IMR-90 (cell line): ENCODE data around the gene TVP23C. TPM values are rescaled to one million over a fixed set of nuclear protein-coding genes. Genes with fewer than 3 reads are reported as not detected.

Experiments
- ATAC-seq: fragments of 200-7000 bp; cut with Tn5 transposase; 2 replicates; pipeline ENCODE4 v1.9.1; 2020; ENCODE audit warnings: low read depth, mild to moderate bottlenecking, moderate library complexity
- BruUV-seq: library from RNA; stranded (reverse); fragments of 400-500 nt; replicated peaks from 2 replicates; lab custom pipeline; 2021; lab: Mats Ljungman, UMichigan
- CTCF ChIA-PET: fragments of 300-600 bp; formaldehyde crosslinking; extraction: SDS; loops from one replicate; lab custom pipeline; 2021; ENCODE audit warnings: antibody characterized with exemption; lab: Yijun Ruan, JAX
- POLR2A ChIA-PET: fragments of 300-600 bp; sonication (Branson Sonifier 250); formaldehyde crosslinking; loops from one replicate; lab custom pipeline; 2022; ENCODE audit warnings: antibody characterized with exemption; ENCODE audit not compliant: unreplicated experiment; lab: Charles Lee
- DNase-seq: peaks from one replicate; pipeline ENCODE4 v3.0.0; 2013
- H2AFZ ChIP-seq: replicated peaks from 2 replicates; pipeline ENCODE3; 2013; ENCODE audit warnings: low read length, mild to moderate bottlenecking; ENCODE audit not compliant: poor library complexity
- H2AK5ac ChIP-seq: 2 replicates; pipeline ENCODE4 v1.6.1; 2013; ENCODE audit warnings: low read depth, low read length, inconsistent platforms
- H2AK9ac ChIP-seq: replicated peaks from 2 replicates; pipeline ENCODE3; 2013; ENCODE audit warnings: mild to moderate bottlenecking, low read depth, low read length, moderate library complexity; ENCODE audit not compliant: poor library complexity
- H2BK120ac ChIP-seq: 2 replicates; pipeline ENCODE4 v1.6.1; 2013; ENCODE audit warnings: low read depth, low read length, inconsistent platforms
- H2BK15ac ChIP-seq: 3 replicates; pipeline ENCODE4 v1.6.1; 2013; ENCODE audit warnings: low read depth, low read length, inconsistent platforms
- H2BK20ac ChIP-seq: 2 replicates; pipeline ENCODE4 v1.6.1; 2013; ENCODE audit warnings: low read depth, mild to moderate bottlenecking, inconsistent platforms, low read length, moderate library complexity
- H2BK5ac ChIP-seq: 2 replicates; pipeline ENCODE4 v1.6.1; 2013; ENCODE audit warnings: mild to moderate bottlenecking, low read depth, low read length, inconsistent platforms; ENCODE audit not compliant: poor library complexity, severe bottlenecking
- H3K14ac ChIP-seq: replicated peaks from 2 replicates; pipeline ENCODE4 v1.6.1; 2013; ENCODE audit warnings: low read depth, low read length, inconsistent platforms
- H3K18ac ChIP-seq: 2 replicates; pipeline ENCODE4 v1.6.1; 2013; ENCODE audit warnings: low read depth, low read length, control low read depth
- H3K23ac ChIP-seq: 2 replicates; pipeline ENCODE4 v1.6.1; 2013; ENCODE audit warnings: low read depth, low read length, inconsistent platforms
- H3K27ac ChIP-seq: 2 replicates; pipeline ENCODE4 v1.5.1; 2013; ENCODE audit warnings: mild to moderate bottlenecking, control low read depth, low read length; ENCODE audit not compliant: insufficient read depth
- H3K27me3 ChIP-seq: 2 replicates; pipeline ENCODE4 v1.6.1; 2013; ENCODE audit warnings: low read length; ENCODE audit not compliant: control insufficient read depth, insufficient read depth
- H3K36me3 ChIP-seq: 2 replicates; pipeline ENCODE4 v1.6.1; 2013; ENCODE audit warnings: low read length, mixed read lengths; ENCODE audit not compliant: control insufficient read depth, insufficient read depth
- H3K4ac ChIP-seq: 2 replicates; pipeline ENCODE4 v1.6.1; 2013; ENCODE audit warnings: low read depth, low read length, inconsistent platforms
- H3K4me1 ChIP-seq: 2 replicates; pipeline ENCODE4 v1.6.1; 2013; ENCODE audit warnings: low read length, mixed read lengths; ENCODE audit not compliant: control insufficient read depth, insufficient read depth
- H3K4me2 ChIP-seq: 2 replicates; pipeline ENCODE4 v1.6.1; 2013; ENCODE audit warnings: low read depth, mild to moderate bottlenecking, control low read depth, low read length, moderate library complexity
- H3K4me3 ChIP-seq: 2 replicates; pipeline ENCODE4 v1.5.1; 2013; ENCODE audit warnings: low read depth, mild to moderate bottlenecking, control low read depth, low read length, moderate library complexity; ENCODE audit not compliant: insufficient read depth
- H3K56ac ChIP-seq: 2 replicates; pipeline ENCODE4 v1.6.1; 2013; ENCODE audit warnings: low read length, inconsistent platforms; ENCODE audit not compliant: insufficient read depth; ENCODE audit errors: extremely low read depth
- H3K79me1 ChIP-seq, 2 experiments: 2 replicates each; pipeline ENCODE4 v1.6.1; 2013; ENCODE audit warnings: low read length in 2 of 2, inconsistent platforms in 1 of 2, low read depth in 1 of 2
- H3K9ac ChIP-seq: 2 replicates; pipeline ENCODE4 v1.6.1; 2013; ENCODE audit warnings: low read depth, low read length, control low read depth
- H3K9me1 ChIP-seq: 2 replicates; pipeline ENCODE4 v1.6.1; 2013; ENCODE audit warnings: low read length, inconsistent platforms; ENCODE audit not compliant: insufficient read depth
- H3K9me3 ChIP-seq: 2 replicates; pipeline ENCODE4 v1.6.1; 2013; ENCODE audit warnings: low read length; ENCODE audit not compliant: control insufficient read depth, insufficient read depth
- H4K20me1 ChIP-seq: 2 replicates; pipeline ENCODE4 v1.6.1; 2013; ENCODE audit warnings: low read length, inconsistent platforms; ENCODE audit not compliant: insufficient read depth
- H4K5ac ChIP-seq: 2 replicates; pipeline ENCODE4 v1.6.1; 2013; ENCODE audit warnings: mild to moderate bottlenecking, low read depth, low read length, control low read depth
- H4K8ac ChIP-seq, 2 experiments: 2 replicates each; pipeline ENCODE4 v1.6.1; 2013; ENCODE audit warnings: low read depth in 2 of 2, low read length in 2 of 2, control low read depth in 1 of 2, inconsistent platforms in 1 of 2
- H4K91ac ChIP-seq: 2 replicates; pipeline ENCODE4 v1.6.1; 2013; ENCODE audit warnings: low read depth, low read length, inconsistent platforms; ENCODE audit not compliant: insufficient read depth
- BHLHE40 ChIP-seq: fragments of 150-350 bp; IDR thresholded peaks from 2 replicates; pipeline ENCODE4 v1.6.1; 2016; ENCODE audit warnings: mild to moderate bottlenecking, low read depth, low read length
- CEBPB ChIP-seq: IDR thresholded peaks from 2 replicates; pipeline ENCODE4 v1.6.1; 2012; ENCODE audit warnings: low read depth, low read length, improper control_type of control experiment
- CHD1 ChIP-seq: IDR thresholded peaks from 2 replicates; pipeline ENCODE4 v1.6.1; 2012; ENCODE audit warnings: low read depth, low read length, improper control_type of control experiment
- FOS ChIP-seq: fragments of 150-350 bp; IDR thresholded peaks from 2 replicates; pipeline ENCODE4 v1.6.1; 2016; ENCODE audit warnings: low read depth, low read length
- MAFK ChIP-seq: IDR thresholded peaks from 2 replicates; pipeline ENCODE4 v1.6.1; 2012; ENCODE audit warnings: low read depth, low read length, improper control_type of control experiment
- MAZ ChIP-seq: IDR thresholded peaks from 2 replicates; pipeline ENCODE4 v1.6.1; 2012; ENCODE audit warnings: low read depth, mild to moderate bottlenecking, low read length, improper control_type of control experiment, moderate library complexity, borderline replicate concordance
- NFE2L2 ChIP-seq: fragments of 150-350 bp; IDR thresholded peaks from 2 replicates; pipeline ENCODE4 v1.6.1; 2016; ENCODE audit warnings: low read depth, mild to moderate bottlenecking, low read length
- POLR2A ChIP-seq: IDR thresholded peaks from 2 replicates; pipeline ENCODE4 v1.6.1; 2012; ENCODE audit warnings: mild to moderate bottlenecking, low read depth, low read length
- RAD21 ChIP-seq: IDR thresholded peaks from 2 replicates; pipeline ENCODE4 v1.6.1; 2012; ENCODE audit warnings: low read length, improper control_type of control experiment
- RCOR1 ChIP-seq: IDR thresholded peaks from 2 replicates; pipeline ENCODE4 v1.6.1; 2012; ENCODE audit warnings: mild to moderate bottlenecking, low read length, improper control_type of control experiment; ENCODE audit not compliant: insufficient replicate concordance
- RFX5 ChIP-seq: IDR thresholded peaks from 2 replicates; pipeline ENCODE4 v1.8.0; 2012; ENCODE audit warnings: low read depth, mild to moderate bottlenecking, low read length, moderate library complexity
- SMC3 ChIP-seq: fragments of 150-350 bp; IDR thresholded peaks from 2 replicates; pipeline ENCODE4 v1.6.1; 2016; ENCODE audit warnings: low read depth, mild to moderate bottlenecking, antibody characterized with exemption, low read length, moderate library complexity
- WGBS, 2 experiments: methylation state at CpG; one replicate each; pipeline versions ENCODE4 v1.1.5 to v1.1.7; 2013; ENCODE audit warnings: missing lambda C conversion rate in 2 of 2; ENCODE audit not compliant: insufficient read length in 1 of 2; ENCODE audit errors: extremely low coverage in 2 of 2; 5-methylcytosine and 5-hydroxymethylcytosine counted together
- dilution Hi-C: fragments of 300-500 bp; cut with HindIII; formaldehyde crosslinking; loops from one replicate; pipeline ENCODE4 v1.14.3; 2018; ENCODE audit warnings: low sequenced_read_pairs; ENCODE audit not compliant: unreplicated experiment
- in situ Hi-C: fragments of 300-500 bp; cut with MboI; formaldehyde crosslinking; loops from 3 replicates; pipeline ENCODE4 v1.14.3; 2019; ENCODE audit warnings: low sequenced_read_pairs, inconsistent platforms, mixed read lengths
- intact Hi-C: fragments of 100-400 bp; cut with micrococcal nuclease; formaldehyde crosslinking; loops from 2 replicates; pipeline ENCODE4 v1.10.0; 2022
- polyA plus RNA-seq, 3 experiments: library from polyadenylated mRNA; depleted of rRNA; stranded (reverse); fragments of >200 nt; gene quantifications; 2 replicates each; pipeline ENCODE4 v1.2.3, GENCODE V29; 2012; ENCODE audit warnings: low replicate concordance in 1 of 3
- total RNA-seq: library from RNA; depleted of rRNA; stranded (reverse); fragments of >200 nt; gene quantifications from 2 replicates; pipeline ENCODE4 v1.2.3, GENCODE V29; 2012
- TF ChIP-seq, protein P1 (sequence below): conservative IDR thresholded peaks from 2 replicates; pipeline ENCODE4 v1.5.1; 2012; ENCODE audit warnings: mild to moderate bottlenecking, low read depth, low read length, improper control_type of control experiment
- TF ChIP-seq, protein P2 (sequence below): fragments of 150-350 bp; IDR thresholded peaks from 2 replicates; pipeline ENCODE4 v1.6.1; 2016; ENCODE audit warnings: low read depth, mild to moderate bottlenecking, low read length, moderate library complexity, borderline replicate concordance
- TF ChIP-seq, protein P3 (sequence below): fragments of 150-350 bp; IDR thresholded peaks from 2 replicates; pipeline ENCODE4 v1.6.1; 2017; ENCODE audit warnings: mild to moderate bottlenecking, antibody characterized with exemption, low read length, low read depth

The TVP23C gene
- total and polyA plus RNA-seq, 2 of the 4 experiments (the other 2 are of a cell fraction): 7.5 to 12.0 TPM

DNA sequence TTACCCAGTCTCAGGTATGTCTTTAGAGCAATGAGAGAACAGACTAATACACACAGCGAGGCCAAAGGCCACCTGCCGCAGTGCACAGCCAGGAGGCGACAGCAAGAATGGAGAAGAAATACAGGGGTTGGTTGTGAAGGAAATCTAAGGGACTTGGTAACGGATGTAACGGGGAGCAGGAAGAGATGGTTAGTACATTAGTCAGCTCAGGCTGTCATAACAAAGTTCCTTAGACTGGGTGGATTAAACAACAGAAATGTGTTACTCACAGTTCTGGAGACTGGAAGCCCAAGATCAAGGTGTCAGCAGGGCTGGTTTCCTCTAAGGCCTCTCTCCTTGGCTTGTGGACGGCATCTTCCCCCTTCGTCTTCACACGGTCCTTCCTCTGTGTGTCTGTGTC lies 47.1 kb downstream of the TVP23C start:
- DNase-seq: peak; percentile 75
- TF ChIP-seq MAFK: no peak
- TF ChIP-seq BHLHE40: no peak
- TF ChIP-seq, protein P1, sequence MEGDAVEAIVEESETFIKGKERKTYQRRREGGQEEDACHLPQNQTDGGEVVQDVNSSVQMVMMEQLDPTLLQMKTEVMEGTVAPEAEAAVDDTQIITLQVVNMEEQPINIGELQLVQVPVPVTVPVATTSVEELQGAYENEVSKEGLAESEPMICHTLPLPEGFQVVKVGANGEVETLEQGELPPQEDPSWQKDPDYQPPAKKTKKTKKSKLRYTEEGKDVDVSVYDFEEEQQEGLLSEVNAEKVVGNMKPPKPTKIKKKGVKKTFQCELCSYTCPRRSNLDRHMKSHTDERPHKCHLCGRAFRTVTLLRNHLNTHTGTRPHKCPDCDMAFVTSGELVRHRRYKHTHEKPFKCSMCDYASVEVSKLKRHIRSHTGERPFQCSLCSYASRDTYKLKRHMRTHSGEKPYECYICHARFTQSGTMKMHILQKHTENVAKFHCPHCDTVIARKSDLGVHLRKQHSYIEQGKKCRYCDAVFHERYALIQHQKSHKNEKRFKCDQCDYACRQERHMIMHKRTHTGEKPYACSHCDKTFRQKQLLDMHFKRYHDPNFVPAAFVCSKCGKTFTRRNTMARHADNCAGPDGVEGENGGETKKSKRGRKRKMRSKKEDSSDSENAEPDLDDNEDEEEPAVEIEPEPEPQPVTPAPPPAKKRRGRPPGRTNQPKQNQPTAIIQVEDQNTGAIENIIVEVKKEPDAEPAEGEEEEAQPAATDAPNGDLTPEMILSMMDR: no peak
- TF ChIP-seq RFX5: no peak
- TF ChIP-seq, protein P2, sequence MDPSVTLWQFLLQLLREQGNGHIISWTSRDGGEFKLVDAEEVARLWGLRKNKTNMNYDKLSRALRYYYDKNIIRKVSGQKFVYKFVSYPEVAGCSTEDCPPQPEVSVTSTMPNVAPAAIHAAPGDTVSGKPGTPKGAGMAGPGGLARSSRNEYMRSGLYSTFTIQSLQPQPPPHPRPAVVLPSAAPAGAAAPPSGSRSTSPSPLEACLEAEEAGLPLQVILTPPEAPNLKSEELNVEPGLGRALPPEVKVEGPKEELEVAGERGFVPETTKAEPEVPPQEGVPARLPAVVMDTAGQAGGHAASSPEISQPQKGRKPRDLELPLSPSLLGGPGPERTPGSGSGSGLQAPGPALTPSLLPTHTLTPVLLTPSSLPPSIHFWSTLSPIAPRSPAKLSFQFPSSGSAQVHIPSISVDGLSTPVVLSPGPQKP: no peak
- no peak for TF ChIP-seq CEBPB
- TF ChIP-seq MAZ: no peak
- no peak for TF ChIP-seq RAD21
- TF ChIP-seq NFE2L2: no peak
- TF ChIP-seq SMC3: no peak
- no peak for TF ChIP-seq CHD1
- TF ChIP-seq, protein P3, sequence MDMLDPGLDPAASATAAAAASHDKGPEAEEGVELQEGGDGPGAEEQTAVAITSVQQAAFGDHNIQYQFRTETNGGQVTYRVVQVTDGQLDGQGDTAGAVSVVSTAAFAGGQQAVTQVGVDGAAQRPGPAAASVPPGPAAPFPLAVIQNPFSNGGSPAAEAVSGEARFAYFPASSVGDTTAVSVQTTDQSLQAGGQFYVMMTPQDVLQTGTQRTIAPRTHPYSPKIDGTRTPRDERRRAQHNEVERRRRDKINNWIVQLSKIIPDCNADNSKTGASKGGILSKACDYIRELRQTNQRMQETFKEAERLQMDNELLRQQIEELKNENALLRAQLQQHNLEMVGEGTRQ: no peak
- no peak for TF ChIP-seq RCOR1
- TF ChIP-seq POLR2A: no peak
- no peak for TF ChIP-seq FOS

More for the DNA sequence above, 47.1 kb downstream of the TVP23C start:
- Histone ChIP-seq H2BK120ac (no peak overlapping the region), H2BK20ac (no peak overlapping the region), H2BK5ac (no peak overlapping the region), H3K4me2 (no peak overlapping the region), H3K27ac (no peak overlapping the region), H4K5ac (no peak overlapping the region), H4K20me1 (no peaks in the 10 kb centered on the region), H3K4me1 (peaks cover 15% of the 10 kb centered on the region), H3K4me3 (no peak overlapping the region), H3K4ac (no peak overlapping the region), H2AK5ac (no peak overlapping the region), H3K9ac (no peak overlapping the region), H3K23ac (no peak overlapping the region), H3K18ac (no peak overlapping the region), H3K56ac (no peak overlapping the region), H4K91ac (no peak overlapping the region), H2AFZ (no peak overlapping the region), H4K8ac (no peak overlapping the region), H2AK9ac (no peak overlapping the region), H3K79me1 (peaks cover 18 to 36% of the 10 kb centered on the region in 2 experiments), H3K14ac (no peak overlapping the region), H3K9me3 (peaks cover 8% of the 10 kb centered on the region; the same call in 1 of the 2 replicates), H2BK15ac (no peak overlapping the region), H3K27me3 (no peaks in the 10 kb centered on the region), H3K36me3 (peaks cover 17% of the 10 kb centered on the region), H3K9me1 (peaks cover 13% of the 10 kb centered on the region)
- BruUV-seq: no TSS peak
- ChIA-PET CTCF (no interaction called here), POLR2A (no interaction called here)
- dilution Hi-C loops (no loop called here), intact Hi-C loops (no loop called here), in situ Hi-C loops (no loop called here)
- ATAC-seq: no peak; the same call in 1 of the 2 replicates
- no CpG with 5 or more reads among the region's 8 CpGs for WGBS, 2 experiments
